GM12878 (cell line): ENCODE measurements around the gene PPP1R3G. TPM values are rescaled to one million over a fixed set of nuclear protein-coding genes. Genes with fewer than 3 reads are reported as not detected.

Experiments used
- ATAC-seq: fragments of 200-7000 bp; cut with Tn5 transposase; 3 replicates; pipeline ENCODE4 v1.9.1; 2020; ENCODE audit warnings: mild to moderate bottlenecking, moderate library complexity
- BruUV-seq: library from RNA; stranded (reverse); fragments of 400-500 nt; replicated peaks from 2 replicates; lab custom pipeline; 2021; lab: Mats Ljungman, UMichigan
- CTCF ChIA-PET: fragments of 300-600 bp; sonication (Branson Sonifier 250); formaldehyde crosslinking; extraction: SDS; loops from one replicate; lab custom pipeline; 2021; ENCODE audit warnings: inconsistent platforms; lab: Yijun Ruan, JAX
- POLR2A ChIA-PET: fragments of 350-600 bp; formaldehyde crosslinking; extraction: SDS; loops from one replicate; lab custom pipeline; 2021; ENCODE audit warnings: inconsistent platforms; lab: Charles Lee
- RAD21 ChIA-PET: fragments of 300-600 bp; sonication (Branson Sonifier 250); formaldehyde crosslinking; loops from one replicate; lab custom pipeline; 2023; ENCODE audit warnings: antibody characterized with exemption; ENCODE audit not compliant: unreplicated experiment; lab: Charles Lee
- SMC1A ChIA-PET: fragments of 300-600 bp; sonication (Branson Sonifier 250); formaldehyde crosslinking; loops from one replicate; lab custom pipeline; 2023; ENCODE audit not compliant: unreplicated experiment, uncharacterized antibody; lab: Charles Lee
- DNase-seq: peaks from one replicate; pipeline ENCODE4 v3.0.0-alpha.2; 2011; ENCODE audit warnings: low read depth, low spot score
- FAIRE-seq: peaks from 3 replicates; lab custom pipeline; 2011; peaks lifted over from hg19 to GRCh38; lab: Jason Lieb, UNC
- H2AFZ ChIP-seq: 2 replicates; pipeline ENCODE4 v1.6.0; 2011; ENCODE audit warnings: low read depth, low read length, control low read depth; ENCODE audit not compliant: control insufficient read depth
- H3K27ac ChIP-seq: 2 replicates; pipeline ENCODE4 v1.5.1; 2011; ENCODE audit warnings: control low read depth; ENCODE audit not compliant: control insufficient read depth, insufficient read depth
- H3K27me3 ChIP-seq, 2 experiments: replicated peaks in 1 of 2; 2 replicates each; pipeline versions ENCODE4 v1.6.0 to v1.6.1; 2011; ENCODE audit warnings: low read length in 1 of 2; ENCODE audit not compliant: control insufficient read depth in 2 of 2, insufficient read depth in 2 of 2
- H3K36me3 ChIP-seq, 2 experiments: 2 replicates each; pipeline ENCODE4 v1.5.1; 2011; ENCODE audit warnings: low read length in 1 of 2; ENCODE audit not compliant: control insufficient read depth in 2 of 2, insufficient read depth in 2 of 2
- H3K4me1 ChIP-seq: 2 replicates; pipeline ENCODE4 v1.6.1; 2011; ENCODE audit warnings: mild to moderate bottlenecking, low read length, moderate library complexity, mixed read lengths; ENCODE audit not compliant: control insufficient read depth, insufficient read depth
- H3K4me2 ChIP-seq: 2 replicates; pipeline ENCODE4 v1.6.0; 2011; ENCODE audit warnings: control low read depth; ENCODE audit not compliant: control insufficient read depth, insufficient read depth
- H3K4me3 ChIP-seq: fragments of 200-600 bp; sonication (generic); 2 replicates; pipeline ENCODE4 v1.5.1; 2016
- H3K79me2 ChIP-seq: 2 replicates; pipeline ENCODE4 v1.6.0; 2011; ENCODE audit warnings: low read length; ENCODE audit not compliant: control insufficient read depth, insufficient read depth
- H3K9ac ChIP-seq: 2 replicates; pipeline ENCODE4 v1.8.0; 2011; ENCODE audit warnings: low read length, control low read depth, mixed read lengths; ENCODE audit not compliant: control insufficient read depth, insufficient read depth
- H3K9me3 ChIP-seq: replicated peaks from 3 replicates; pipeline ENCODE4 v1.5.1; 2011; ENCODE audit warnings: mild to moderate bottlenecking, low read length; ENCODE audit not compliant: control insufficient read depth, insufficient read depth
- H4K20me1 ChIP-seq: 2 replicates; pipeline ENCODE4 v1.6.0; 2011; ENCODE audit not compliant: control insufficient read depth, insufficient read depth
- CBX5 ChIP-seq: sonication (generic); IDR thresholded peaks from 2 replicates; pipeline ENCODE4 v1.6.1; 2016; ENCODE audit warnings: low read depth, moderate library complexity, mild to moderate bottlenecking, inconsistent platforms
- CEBPB ChIP-seq, 2 experiments: fragments of 150-350 bp in 1 of 2; IDR thresholded peaks; 2 replicates each; pipeline ENCODE4 v1.6.1; 2012 to 2014; ENCODE audit warnings: low read depth in 2 of 2, low read length in 2 of 2, borderline replicate concordance in 1 of 2, inconsistent platforms in 1 of 2
- CHD2 ChIP-seq: IDR thresholded peaks from 2 replicates; pipeline ENCODE4 v1.6.1; 2011; ENCODE audit warnings: low read depth, low read length, improper control_type of control experiment, borderline replicate concordance
- CTCF ChIP-seq, 3 experiments: IDR thresholded peaks in 2 of 3; conservative IDR thresholded peaks in 1 of 3; 2 replicates each; pipeline ENCODE4 v1.5.1; 2011; ENCODE audit warnings: low read depth in 3 of 3, low read length in 3 of 3, mild to moderate bottlenecking in 3 of 3, control low read depth in 2 of 3, moderate library complexity in 2 of 3, inconsistent platforms in 1 of 3, mixed read lengths in 1 of 3; ENCODE audit not compliant: control insufficient read depth in 2 of 3, insufficient read depth in 1 of 3; ENCODE audit errors: extremely low read depth in 1 of 3
- ELK1 ChIP-seq: IDR thresholded peaks from 2 replicates; pipeline ENCODE4 v1.6.1; 2012; ENCODE audit warnings: low read depth, low read length, improper control_type of control experiment
- ETV6 ChIP-seq, 2 experiments: fragments of 450-650 bp in 1 of 2; IDR thresholded peaks in 1 of 2; conservative IDR thresholded peaks in 1 of 2; 2 replicates each; pipeline ENCODE4 v1.6.1; 2014; ENCODE audit warnings: antibody characterized with exemption in 1 of 2, borderline replicate concordance in 1 of 2, low read depth in 1 of 2, mild to moderate bottlenecking in 1 of 2, moderate library complexity in 1 of 2
- PAX5 ChIP-seq: IDR thresholded peaks from 2 replicates; pipeline ENCODE4 v1.6.1; 2011; ENCODE audit warnings: low read depth, low read length, borderline replicate concordance
- POLR2AphosphoS2 ChIP-seq: IDR thresholded peaks from 2 replicates; pipeline ENCODE4 v1.6.1; 2011; ENCODE audit warnings: low read depth, mild to moderate bottlenecking, low read length, improper control_type of control experiment, moderate library complexity
- POLR2AphosphoS5 ChIP-seq: IDR thresholded peaks from 2 replicates; pipeline ENCODE4 v1.6.1; 2011; ENCODE audit warnings: mild to moderate bottlenecking, low read length, inconsistent platforms
- ZBED1 ChIP-seq: IDR thresholded peaks from 2 replicates; pipeline ENCODE4 v1.6.1; 2016; ENCODE audit warnings: borderline replicate concordance
- ZNF217 ChIP-seq: fragments of 450-650 bp; IDR thresholded peaks from 2 replicates; pipeline ENCODE4 v1.6.1; 2017; ENCODE audit warnings: antibody characterized with exemption, mild to moderate bottlenecking
- WGBS: methylation state at CpG from one replicate; pipeline ENCODE4 v1.1.6; 2016; ENCODE audit warnings: low lambda C conversion rate; ENCODE audit not compliant: insufficient replicate concordance, insufficient coverage; ENCODE audit errors: missing lambda C conversion rate; 5-methylcytosine and 5-hydroxymethylcytosine counted together
- in situ Hi-C: fragments of 300-500 bp; cut with MboI; formaldehyde crosslinking; loops from 9 replicates; pipeline ENCODE4 v1.14.3; 2018; ENCODE audit warnings: mixed read lengths
- intact Hi-C: fragments of 100-400 bp; cut with micrococcal nuclease; formaldehyde crosslinking; loops from one replicate; pipeline ENCODE4 v1.14.2; 2022; ENCODE audit not compliant: unreplicated experiment
- polyA plus RNA-seq, 11 experiments: library from polyadenylated mRNA; depleted of rRNA in 4 of 11; unstranded in 6 of 11; stranded (reverse) in 5 of 11; fragments of >200 nt; fragmentation: Nextera tagmentation in 4 of 11; fragmentation: Illumina TruSeq in 1 of 11; extraction: Ambion mirVana in 4 of 11; extraction: Trizol in 1 of 11; gene quantifications; 1 replicate in 1 of 11; 2 replicates in 10 of 11; pipeline versions ENCODE4 v1.2.1 to v1.2.3, GENCODE V29; 2011 to 2016; ENCODE audit warnings: inconsistent platforms in 2 of 11, missing spikeins in 2 of 11, low read depth in 1 of 11
- total RNA-seq, 4 experiments: library from RNA; depleted of rRNA in 3 of 4; stranded (reverse); fragments of >200 nt in 3 of 4; fragmentation: Illumina TruSeq in 1 of 4; extraction: Trizol in 1 of 4; gene quantifications; 2 replicates each; pipeline versions ENCODE4 v1.2.1 to v1.2.3, GENCODE V29; 2013 to 2021

The PPP1R3G gene
- total and polyA plus RNA-seq, 10 of the 15 experiments (the other 5 are each of a cell fraction or from before 2014, with no cell fraction given): 0.01 to 0.10 (median 0.04) TPM; not detected in 4

GRCh38 chr6:5061152-5061551, 24.0 kb upstream of the PPP1R3G start:
- DNase-seq: no peak
- BruUV-seq: no TSS peak
- no peaks in the 10 kb centered on the region for H3K79me2 ChIP-seq
- ChIA-PET RAD21 (no interaction called here), SMC1A (no interaction called here), POLR2A (no interaction called here), CTCF (no interaction called here)
- H3K4me3 ChIP-seq: no peak overlapping the region
- FAIRE-seq: no peak
- H3K27me3 ChIP-seq: no peaks in the 10 kb centered on the region; a peak in 1 of 4 replicates
- H3K4me1 ChIP-seq: no peaks in the 10 kb centered on the region
- no peaks in the 10 kb centered on the region for H3K9me3 ChIP-seq
- TF ChIP-seq POLR2AphosphoS5: no peak
- no peak for TF ChIP-seq ETV6 (conservative IDR thresholded peaks at IDR 0.05 in 1 of 2, IDR thresholded peaks at IDR 0.05 in 1 of 2; ENCODE audit: borderline replicate concordance in 1 of 2, low read depth in 1 of 2)
- no peak for TF ChIP-seq ELK1
- no peak for TF ChIP-seq CBX5
- no peak for TF ChIP-seq ZBED1
- no peak for TF ChIP-seq CHD2
- TF ChIP-seq POLR2AphosphoS2: no peak
- no peak for TF ChIP-seq CTCF (IDR thresholded peaks at IDR 0.05 in 2 of 3, conservative IDR thresholded peaks at IDR 0.05 in 1 of 3; ENCODE audit: control insufficient read depth in 2 of 3, extremely low read depth in 1 of 3, insufficient read depth in 1 of 3, low read depth in 3 of 3, low read length in 3 of 3)
- no peak for TF ChIP-seq PAX5
- TF ChIP-seq ZNF217: no peak
- no peak for TF ChIP-seq CEBPB (IDR thresholded peaks at IDR 0.05; ENCODE audit: borderline replicate concordance in 1 of 2, low read depth in 2 of 2, low read length in 2 of 2)
- WGBS: 33% methylated on average over 3 of the region's 3 CpGs
- no peak overlapping the region for H2AFZ ChIP-seq
- in situ Hi-C loops: no loop called here
- H4K20me1 ChIP-seq: no peaks in the 10 kb centered on the region
- no peaks in the 10 kb centered on the region for H3K36me3 ChIP-seq
- intact Hi-C loops: no loop called here
- H3K4me2 ChIP-seq: no peak overlapping the region
- no peak overlapping the region for H3K27ac ChIP-seq
- H3K9ac ChIP-seq: no peak overlapping the region
- no peak for ATAC-seq
